ENCODE results near the gene DTX3. TPM values are rescaled to one million over a fixed set of nuclear protein-coding genes. Genes with fewer than 3 reads are reported as not detected.
"Not testable (repeated sequence)": the region's sequence is repeated elsewhere in the genome, so short reads cannot be mapped to it uniquely, and the experiment has no call there.

The DTX3 gene
- total RNA-seq, 1 donor from 2014 or later = 83.0 TPM

GRCh38 chr12:57617942-57618341, 13.3 kb downstream of the DTX3 start:
- Mint-ChIP-seq H3K4me3 (ENCODE audit: low read depth) (no peak overlapping the region), H3K36me3 (ENCODE audit: insufficient read depth) (peaks cover 13% of the 10 kb centered on the region), H3K27me3 (peaks cover 86% of the 10 kb centered on the region), H3K4me1 (ENCODE audit: low read depth) (peaks cover 11% of the 10 kb centered on the region), H3K27ac (no peak overlapping the region), H3K9me3 (ENCODE audit: low read depth) (no peaks in the 10 kb centered on the region)
- DNase-seq (ENCODE audit: low spot score, unreplicated experiment) = no peak
- TF ChIP-seq CTCF (IDR thresholded peaks at IDR 0.05; ENCODE audit: unreplicated experiment) = no peak

- not testable (repeated sequence) for H3K4me3 Mint-ChIP-seq (ENCODE audit: low read depth); H3K9me3 Mint-ChIP-seq (ENCODE audit: low read depth); DNase-seq (ENCODE audit: low spot score, unreplicated experiment); H3K27ac Mint-ChIP-seq
- H3K4me1 Mint-ChIP-seq (ENCODE audit: low read depth) = peaks cover 11% of the 10 kb centered on the region
- peaks cover 86% of the 10 kb centered on the region for H3K27me3 Mint-ChIP-seq
- peaks cover 13% of the 10 kb centered on the region for H3K36me3 Mint-ChIP-seq (ENCODE audit: insufficient read depth)
Observed at GRCh38 chr12:57618431-57618830, 13.8 kb downstream of the DTX3 start.

GRCh38 chr12:57618966-57619433, 14.4 kb downstream of the DTX3 start:
- TF ChIP-seq CTCF (IDR thresholded peaks at IDR 0.05; ENCODE audit: unreplicated experiment) = no peak
- peak overlapping the region; percentile 60 for H3K4me3 Mint-ChIP-seq (ENCODE audit: low read depth)
- H3K27ac Mint-ChIP-seq = no peak overlapping the region
- H3K36me3 Mint-ChIP-seq (ENCODE audit: insufficient read depth) = peaks cover 13% of the 10 kb centered on the region
- H3K9me3 Mint-ChIP-seq (ENCODE audit: low read depth) = no peaks in the 10 kb centered on the region
- peaks cover 11% of the 10 kb centered on the region for H3K4me1 Mint-ChIP-seq (ENCODE audit: low read depth)
- no peak for DNase-seq (ENCODE audit: low spot score, unreplicated experiment)
- H3K27me3 Mint-ChIP-seq = peaks cover 91% of the 10 kb centered on the region

- H3K4me1 Mint-ChIP-seq (ENCODE audit: low read depth) = peaks cover 11% of the 10 kb centered on the region
- TF ChIP-seq CTCF (IDR thresholded peaks at IDR 0.05; ENCODE audit: unreplicated experiment) = no peak
- H3K27me3 Mint-ChIP-seq = peaks cover 93% of the 10 kb centered on the region
- peak overlapping the region; percentile 60 for H3K4me3 Mint-ChIP-seq (ENCODE audit: low read depth)
- H3K27ac Mint-ChIP-seq = no peak overlapping the region
- no peaks in the 10 kb centered on the region for H3K9me3 Mint-ChIP-seq (ENCODE audit: low read depth)
- DNase-seq (ENCODE audit: low spot score, unreplicated experiment) = no peak
- peaks cover 13% of the 10 kb centered on the region for H3K36me3 Mint-ChIP-seq (ENCODE audit: insufficient read depth)
Observed at GRCh38 chr12:57619434-57620244, 15.0 kb downstream of the DTX3 start.

GRCh38 chr12:57620245-57620935, 15.8 kb downstream of the DTX3 start:
- no peaks in the 10 kb centered on the region for H3K9me3 Mint-ChIP-seq (ENCODE audit: low read depth)
- peaks cover 98% of the 10 kb centered on the region for H3K27me3 Mint-ChIP-seq
- peaks cover 11% of the 10 kb centered on the region for H3K4me1 Mint-ChIP-seq (ENCODE audit: low read depth)
- TF ChIP-seq CTCF (IDR thresholded peaks at IDR 0.05; ENCODE audit: unreplicated experiment) = no peak
- peaks cover 11% of the 10 kb centered on the region for H3K36me3 Mint-ChIP-seq (ENCODE audit: insufficient read depth)
- no peak overlapping the region for H3K27ac Mint-ChIP-seq
- peak overlapping the region; percentile 54 for H3K4me3 Mint-ChIP-seq (ENCODE audit: low read depth)
- no peak for DNase-seq (ENCODE audit: low spot score, unreplicated experiment)
